H9 (cell line): Measurements from ENCODE around the gene TMEM120A. TPM values are rescaled to one million over a fixed set of nuclear protein-coding genes. Genes with fewer than 3 reads are reported as not detected.

Experiments used
- DNase-seq: peaks from one replicate; pipeline ENCODE4 v3.0.0-alpha.2; 2017
- H2AFZ ChIP-seq: one replicate; pipeline ENCODE4 v1.6.1; 2013; ENCODE audit warnings: mild to moderate bottlenecking, low read length, control low read depth, moderate library complexity
- H2AK5ac ChIP-seq: 2 replicates; pipeline ENCODE4 v1.6.1; 2013; ENCODE audit warnings: low read length, control low read depth, mixed read lengths; ENCODE audit not compliant: insufficient read length
- H2BK120ac ChIP-seq: one replicate; pipeline ENCODE4 v1.6.1; 2013; ENCODE audit warnings: low read depth, mild to moderate bottlenecking, low read length, control low read depth, inconsistent platforms; ENCODE audit not compliant: poor library complexity, severe bottlenecking
- H2BK12ac ChIP-seq: 2 replicates; pipeline ENCODE4 v1.6.1; 2013; ENCODE audit warnings: low read length, control low read depth, mixed read lengths, low read depth; ENCODE audit not compliant: insufficient read length
- H2BK15ac ChIP-seq: 2 replicates; pipeline ENCODE4 v1.6.1; 2013; ENCODE audit warnings: low read depth, low read length, control low read depth
- H2BK20ac ChIP-seq: one replicate; pipeline ENCODE4 v1.6.1; 2013; ENCODE audit warnings: low read depth, mild to moderate bottlenecking, low read length, control low read depth, inconsistent platforms; ENCODE audit not compliant: poor library complexity, severe bottlenecking
- H2BK5ac ChIP-seq: 2 replicates; pipeline ENCODE4 v1.6.1; 2013; ENCODE audit warnings: low read length, control low read depth, mixed read lengths; ENCODE audit not compliant: insufficient read length
- H3K14ac ChIP-seq: 2 replicates; pipeline ENCODE4 v1.6.1; 2013; ENCODE audit warnings: low read length, control low read depth; ENCODE audit not compliant: insufficient read depth
- H3K18ac ChIP-seq: 2 replicates; pipeline ENCODE4 v1.6.1; 2013; ENCODE audit warnings: low read depth, mild to moderate bottlenecking, mixed read lengths, low read length, control low read depth; ENCODE audit not compliant: insufficient read length
- H3K23ac ChIP-seq: 2 replicates; pipeline ENCODE4 v1.6.1; 2013; ENCODE audit warnings: low read length, control low read depth, mixed read lengths, low read depth; ENCODE audit not compliant: insufficient read length
- H3K23me2 ChIP-seq: 2 replicates; pipeline ENCODE4 v1.6.1; 2013; ENCODE audit warnings: low read depth, mild to moderate bottlenecking, mixed read lengths, low read length, control low read depth; ENCODE audit not compliant: insufficient read length, poor library complexity, severe bottlenecking
- H3K27ac ChIP-seq: 2 replicates; pipeline ENCODE4 v1.5.1; 2013; ENCODE audit warnings: low read length, control low read depth, mixed read lengths, low read depth; ENCODE audit not compliant: insufficient read length
- H3K27me3 ChIP-seq: 2 replicates; pipeline ENCODE4 v1.6.1; 2013; ENCODE audit warnings: low read length, control low read depth, inconsistent platforms; ENCODE audit not compliant: insufficient read depth
- H3K4ac ChIP-seq: 2 replicates; pipeline ENCODE4 v1.6.1; 2013; ENCODE audit warnings: low read depth, mild to moderate bottlenecking, control low read depth, inconsistent platforms, low read length, moderate library complexity
- H3K4me1 ChIP-seq: 2 replicates; pipeline ENCODE4 v1.6.1; 2013; ENCODE audit warnings: low read length, control low read depth, inconsistent platforms; ENCODE audit not compliant: insufficient read depth
- H3K4me2 ChIP-seq: 2 replicates; pipeline ENCODE4 v1.6.1; 2013; ENCODE audit warnings: low read length, control low read depth, mixed read lengths; ENCODE audit not compliant: insufficient read length, insufficient read depth
- H3K56ac ChIP-seq: 2 replicates; pipeline ENCODE4 v1.6.1; 2013; ENCODE audit warnings: low read depth, mild to moderate bottlenecking, mixed read lengths, low read length, control low read depth; ENCODE audit not compliant: insufficient read length
- H3K79me1 ChIP-seq: 2 replicates; pipeline ENCODE4 v1.6.1; 2013; ENCODE audit warnings: low read depth, mild to moderate bottlenecking, moderate library complexity, low read length, control low read depth, inconsistent platforms; ENCODE audit not compliant: insufficient read depth, poor library complexity, severe bottlenecking
- H3K79me2 ChIP-seq: 2 replicates; pipeline ENCODE4 v1.6.1; 2013; ENCODE audit warnings: low read length, control low read depth, inconsistent platforms; ENCODE audit not compliant: insufficient read depth
- H3K9ac ChIP-seq: 2 replicates; pipeline ENCODE4 v1.6.1; 2013; ENCODE audit warnings: low read length, control low read depth, mixed read lengths; ENCODE audit not compliant: insufficient read length; ENCODE audit errors: extremely low read depth
- H3K9me3 ChIP-seq: one replicate; pipeline ENCODE4 v1.6.1; 2013; ENCODE audit warnings: low read depth, low read length, inconsistent platforms; ENCODE audit not compliant: control insufficient read depth
- H3T11ph ChIP-seq: one replicate; pipeline ENCODE4 v1.6.1; 2013; ENCODE audit warnings: mild to moderate bottlenecking, low read length, control low read depth, inconsistent platforms
- H4K20me1 ChIP-seq: one replicate; pipeline ENCODE4 v1.6.1; 2013; ENCODE audit not compliant: control insufficient read depth, insufficient read length, insufficient read depth
- H4K5ac ChIP-seq: 2 replicates; pipeline ENCODE4 v1.6.1; 2013; ENCODE audit warnings: low read depth, mild to moderate bottlenecking, mixed read lengths, low read length, control low read depth; ENCODE audit not compliant: insufficient read length
- H4K8ac ChIP-seq: replicated peaks from 2 replicates; pipeline ENCODE4 v1.6.1; 2013; ENCODE audit warnings: low read length, control low read depth, mixed read lengths, low read depth; ENCODE audit not compliant: insufficient read length
- H4K91ac ChIP-seq: 2 replicates; pipeline ENCODE4 v1.6.1; 2013; ENCODE audit warnings: low read depth, mild to moderate bottlenecking, moderate library complexity, mixed read lengths, low read length, control low read depth; ENCODE audit not compliant: insufficient read length
- H3K27ac Mint-ChIP-seq, 3 experiments: 2 replicates in 2 of 3; 3 replicates in 1 of 3; pipeline ENCODE4 v1.8.0; 2020 to 2021; ENCODE audit warnings: mixed read lengths in 3 of 3, mild to moderate bottlenecking in 1 of 3, moderate library complexity in 1 of 3
- H3K27me3 Mint-ChIP-seq: 2 replicates; pipeline ENCODE4 v1.8.0; 2021; ENCODE audit warnings: low read depth, mild to moderate bottlenecking, moderate library complexity, mixed read lengths
- H3K36me3 Mint-ChIP-seq, 3 experiments: 2 replicates in 2 of 3; 3 replicates in 1 of 3; pipeline ENCODE4 v1.8.0; 2020 to 2021; ENCODE audit warnings: low read depth in 3 of 3, mixed read lengths in 3 of 3; ENCODE audit not compliant: insufficient read depth in 1 of 3
- H3K4me1 Mint-ChIP-seq, 2 experiments: 2 replicates each; pipeline ENCODE4 v1.8.0; 2020; ENCODE audit warnings: mixed read lengths in 2 of 2
- H3K4me3 Mint-ChIP-seq, 2 experiments: 2 replicates in 1 of 2; 3 replicates in 1 of 2; pipeline ENCODE4 v1.8.0; 2020 to 2021; ENCODE audit warnings: mild to moderate bottlenecking in 2 of 2, mixed read lengths in 2 of 2, moderate library complexity in 1 of 2
- H3K9me3 Mint-ChIP-seq, 2 experiments: 2 replicates in 1 of 2; 3 replicates in 1 of 2; pipeline ENCODE4 v1.8.0; 2020; ENCODE audit warnings: mild to moderate bottlenecking in 2 of 2, mixed read lengths in 2 of 2, moderate library complexity in 1 of 2
- CTCF ChIP-seq: fragments of 200-600 bp; sonication (generic); conservative IDR thresholded peaks from 3 replicates; pipeline ENCODE4 v1.8.0; 2021; ENCODE audit warnings: antibody characterized with exemption, mild to moderate bottlenecking
- WGBS: extraction: QIAGEN DNeasy Blood & Tissue Kit; methylation state at CpG from one replicate; pipeline ENCODE4 v1.1.7; 2013; ENCODE audit warnings: missing lambda C conversion rate, low lambda C conversion rate, mixed read lengths; ENCODE audit not compliant: insufficient read length; ENCODE audit errors: extremely low coverage; 5-methylcytosine and 5-hydroxymethylcytosine counted together
- total RNA-seq: library from RNA; stranded (reverse); gene quantifications from 2 replicates; pipeline ENCODE4 v1.2.1, GENCODE V29; 2021

Gene TMEM120A
- total RNA-seq, 1 experiment from 2014 or later, result 30.0 TPM

- Histone ChIP-seq H4K8ac (no peak overlapping the region), H3K79me2 (peaks cover 4% of the 10 kb centered on the region; the same call in 1 of the 2 replicates), H2BK15ac (no peak overlapping the region), H4K5ac (no peak overlapping the region), H2BK12ac (no peak overlapping the region), H3K9ac (no peak overlapping the region), H2AK5ac (no peak overlapping the region), H3T11ph (no peak overlapping the region), H2BK120ac (no peak overlapping the region), H3K4me1 (no peaks in the 10 kb centered on the region), H3K23ac (no peak overlapping the region), H3K23me2 (no peaks in the 10 kb centered on the region), H4K20me1 (no peaks in the 10 kb centered on the region), H2AFZ (no peak overlapping the region), H3K9me3 (no peaks in the 10 kb centered on the region), H3K79me1 (no peaks in the 10 kb centered on the region), H3K4ac (no peak overlapping the region), H3K14ac (no peak overlapping the region), H4K91ac (no peak overlapping the region), H3K4me2 (no peak overlapping the region), H3K56ac (no peak overlapping the region), H3K27me3 (no peaks in the 10 kb centered on the region), H3K27ac (no peak overlapping the region), H2BK5ac (no peak overlapping the region), H2BK20ac (no peak overlapping the region), H3K18ac (peak overlapping the region; percentile 44)
- no peak for TF ChIP-seq CTCF
- H3K4me1 Mint-ChIP-seq, result peaks cover 13 to 20% of the 10 kb centered on the region in 2 experiments
- peaks cover 18 to 43% (median 36%) of the 10 kb centered on the region in 3 experiments; a peak in 6 of 7 replicates for H3K36me3 Mint-ChIP-seq
- no peaks in the 10 kb centered on the region for H3K27me3 Mint-ChIP-seq
- no peak for DNase-seq
- peaks cover 2 to 6% of the 10 kb centered on the region in 2 experiments; a peak in 1 of 5 replicates for H3K9me3 Mint-ChIP-seq
- WGBS, result no CpG with 5 or more reads among the region's 7 CpGs
- no peak overlapping the region for H3K4me3 Mint-ChIP-seq
- no peak overlapping the region for H3K27ac Mint-ChIP-seq
These were observed 41.0 kb downstream of the TMEM120A start for GRCh38 chr7:75953431-75953830.
